ENCODE measurements around the gene FAM53B.

- TF ChIP-seq ZNF148 (tag by site-specific recombination; IDR thresholded peaks at IDR 0.05; ENCODE audit: borderline replicate concordance) (no peak), REST (tag by site-specific recombination; IDR thresholded peaks at IDR 0.05) (no peak), PRDM10 (tag by site-specific recombination; IDR thresholded peaks at IDR 0.05) (no peak), ZNF274 (IDR thresholded peaks at IDR 0.05; ENCODE audit: low read length) (no peak), ZNF274 (tag by site-specific recombination; IDR thresholded peaks at IDR 0.05; ENCODE audit: borderline replicate concordance) (no peak), CTCF (tag by site-specific recombination; IDR thresholded peaks at IDR 0.05) (no peak), ZBTB11 (tag by site-specific recombination; conservative IDR thresholded peaks at IDR 0.05; ENCODE audit: low read depth) (no peak), ZNF639 (tag by site-specific recombination; IDR thresholded peaks at IDR 0.05) (no peak), ZNF24 (tag by site-specific recombination; IDR thresholded peaks at IDR 0.05) (no peak), BCL11A (tag by site-specific recombination; IDR thresholded peaks at IDR 0.05; ENCODE audit: low read depth) (no peak), ZBTB20 (tag by site-specific recombination; IDR thresholded peaks at IDR 0.05) (no peak), ZNF394 (tag by site-specific recombination; IDR thresholded peaks at IDR 0.05; ENCODE audit: borderline replicate concordance) (no peak), GFI1B (tag by site-specific recombination; IDR thresholded peaks at IDR 0.05) (no peak)
Observed at GRCh38 chr10:124626759-124627380, 117.3 kb downstream of the FAM53B start.
